ENCODE results near the gene TTC39C.
"Not testable (repeated sequence)": the region's sequence is repeated elsewhere in the genome, so short reads cannot be mapped to it uniquely, and the experiment has no call there.

TTC39C gene

GRCh38 chr18:24138789-24139616 lies 124.4 kb downstream of the TTC39C start, which contains the start of gene CABYR:
Gene CABYR, plus strand, starts transcription at chr18:24139062. Its CDS starts 4,053 bp downstream, at chr18:24143115.
- DNase-seq, result peak; percentile 91

GRCh38 chr18:24140697-24141096 lies 126.1 kb downstream of the TTC39C start:
- no peak for DNase-seq

- no peak for DNase-seq
Observed at GRCh38 chr18:24142376-24142775, 127.8 kb downstream of the TTC39C start.

- not testable (repeated sequence) for DNase-seq
Observed at GRCh38 chr18:24149591-24149990, 135.0 kb downstream of the TTC39C start.

- no peak for DNase-seq
Observed at GRCh38 chr18:24153397-24153796, 138.8 kb downstream of the TTC39C start.

- DNase-seq, result no peak
Observed at GRCh38 chr18:24157855-24158254, 143.3 kb downstream of the TTC39C start.

- DNase-seq, result no peak
Observed at GRCh38 chr18:24160086-24160485, 145.5 kb downstream of the TTC39C start.

GRCh38 chr18:24161304-24161703 lies 146.8 kb downstream of the TTC39C start:
- no peak for DNase-seq

- peak; percentile 20 for DNase-seq
Observed at GRCh38 chr18:24168496-24168895, 153.9 kb downstream of the TTC39C start.

- no peak for DNase-seq
Observed at GRCh38 chr18:24170360-24170759, 155.8 kb downstream of the TTC39C start.

GRCh38 chr18:24173997-24174396 lies 159.4 kb downstream of the TTC39C start:
- DNase-seq, result no peak

GRCh38 chr18:24176727-24177416 lies 162.3 kb downstream of the TTC39C start:
- peak; percentile 57 for DNase-seq

- no peak for DNase-seq
Observed at GRCh38 chr18:24177499-24178133, 163.1 kb downstream of the TTC39C start.

- no peak for DNase-seq
Observed at GRCh38 chr18:24180048-24180447, 165.5 kb downstream of the TTC39C start.

GRCh38 chr18:24181806-24182205 lies 167.3 kb downstream of the TTC39C start:
- peak; percentile 64 for DNase-seq
